Ascending aorta (tissue), 2 donors: Measurements from ENCODE around the gene PPP1R3F. TPM values are rescaled to one million over a fixed set of nuclear protein-coding genes. Genes with fewer than 3 reads are reported as not detected.
A peak's percentile ranks its signal among the peaks of the same experiment; 100 is the strongest.

Experiments used
- DNase-seq, 2 donors: peaks; one replicate each; pipeline ENCODE4 v3.0.0-alpha.2; 2019; ENCODE audit warnings: low spot score in 2 of 2
- H3K27ac ChIP-seq, 2 donors: fragments of 200-600 bp; sonication (generic); one replicate each; pipeline ENCODE4 v1.5.1; 2016 to 2017; ENCODE audit warnings: mild to moderate bottlenecking in 1 of 2
- H3K27me3 ChIP-seq: fragments of 200-600 bp; sonication (generic); one replicate; pipeline ENCODE4 v1.5.1; 2017
- H3K36me3 ChIP-seq, 2 donors: fragments of 200-600 bp; sonication (generic); one replicate each; pipeline ENCODE4 v1.5.1; 2016
- H3K4me1 ChIP-seq, 2 donors: fragments of 200-600 bp; sonication (generic); one replicate each; pipeline ENCODE4 v1.5.1; 2016 to 2017; ENCODE audit warnings: mild to moderate bottlenecking in 1 of 2
- H3K4me3 ChIP-seq, 2 donors: fragments of 200-600 bp; sonication (generic); one replicate each; pipeline ENCODE4 v1.5.1; 2016 to 2017; ENCODE audit warnings: mild to moderate bottlenecking in 1 of 2
- H3K9me3 ChIP-seq, 2 donors: fragments of 200-600 bp; sonication (generic); one replicate each; pipeline ENCODE4 v1.5.1; 2016
- CTCF ChIP-seq, 3 experiments: fragments of 200-600 bp in 2 of 3; fragments of 450-650 bp in 1 of 3; sonication (generic) in 2 of 3; IDR thresholded peaks; one replicate each; pipeline ENCODE4 v1.5.1; 2016 to 2019; ENCODE audit warnings: antibody characterized with exemption in 3 of 3, mild to moderate bottlenecking in 1 of 3, moderate library complexity in 1 of 3
- intact Hi-C: fragments of 100-400 bp; cut with DNase I; formaldehyde crosslinking; loops from one replicate; pipeline ENCODE4 v1.15.1; 2023
- total RNA-seq: library from RNA; depleted of rRNA; stranded (reverse); fragments of >200 nt; gene quantifications from one replicate; pipeline ENCODE4 v1.1.0, GENCODE V29; 2016

The PPP1R3F gene, protein sequence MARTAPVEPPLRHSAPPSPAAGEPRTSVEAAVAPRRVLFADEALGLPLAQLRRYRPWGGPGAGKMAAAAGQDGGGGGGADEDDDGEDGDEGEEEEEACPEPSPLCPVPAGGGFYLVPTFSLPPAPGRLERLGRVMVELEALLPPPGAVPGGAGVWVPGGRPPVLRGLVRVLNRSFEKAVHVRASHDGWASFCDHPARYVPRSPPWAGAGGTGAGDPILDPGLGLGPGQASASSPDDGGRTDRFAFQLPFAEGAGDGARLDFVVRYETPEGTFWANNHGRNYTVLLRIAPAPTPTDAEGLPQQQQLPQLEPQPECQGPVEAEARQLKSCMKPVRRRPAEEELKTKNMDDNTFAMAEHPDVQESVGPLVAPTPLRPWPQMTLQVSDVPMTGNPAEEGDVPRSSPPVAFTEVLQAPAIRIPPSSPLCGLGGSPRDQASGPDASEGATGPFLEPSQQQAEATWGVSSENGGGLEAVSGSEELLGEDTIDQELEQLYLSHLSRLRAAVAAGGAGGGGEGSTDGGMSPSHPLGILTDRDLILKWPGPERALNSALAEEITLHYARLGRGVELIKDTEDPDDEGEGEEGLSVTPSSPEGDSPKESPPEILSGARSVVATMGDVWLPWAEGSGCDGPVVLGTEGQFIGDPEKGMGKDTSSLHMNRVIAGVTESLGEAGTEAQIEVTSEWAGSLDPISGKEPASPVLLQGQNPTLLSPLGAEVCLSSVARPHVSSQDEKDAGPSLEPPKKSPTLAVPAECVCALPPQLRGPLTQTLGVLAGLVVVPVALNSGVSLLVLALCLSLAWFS
- total RNA-seq = 14.8 TPM

DNA sequence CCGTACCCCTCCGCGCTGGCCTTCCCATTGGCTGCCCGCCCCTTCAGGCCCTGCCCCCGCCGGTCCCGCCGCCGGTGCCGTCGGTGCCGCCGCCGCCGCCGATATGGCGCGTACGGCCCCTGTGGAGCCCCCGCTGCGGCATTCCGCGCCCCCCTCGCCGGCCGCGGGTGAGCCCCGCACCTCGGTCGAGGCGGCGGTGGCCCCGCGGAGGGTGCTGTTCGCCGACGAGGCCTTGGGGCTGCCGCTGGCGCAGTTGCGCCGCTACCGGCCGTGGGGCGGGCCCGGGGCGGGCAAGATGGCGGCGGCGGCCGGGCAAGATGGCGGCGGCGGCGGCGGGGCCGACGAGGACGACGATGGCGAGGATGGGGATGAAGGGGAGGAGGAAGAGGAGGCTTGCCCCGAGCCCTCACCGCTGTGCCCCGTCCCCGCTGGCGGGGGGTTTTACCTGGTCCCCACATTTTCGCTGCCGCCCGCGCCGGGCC is at the start of gene PPP1R3F:
Gene PPP1R3F, plus strand, starts transcription at position 27 of the 482 bp plus-strand sequence. Its CDS starts 77 bp downstream, at position 104.
- Histone ChIP-seq H3K9me3 (no peaks in the 10 kb centered on the region), H3K4me3 (peak within 1 kb of the TSS; percentile 60 to 93), H3K4me1 (peaks cover 0 to 2% of the 10 kb centered on the region in 2 donors), H3K36me3 (no peaks in the 10 kb centered on the region), H3K27ac (peak within 1 kb of the TSS; percentile 90 to 93), H3K27me3 (no peaks in the 10 kb centered on the region)
- DNase-seq = no peak
- intact Hi-C loops = loop anchor here (1.0 to 2.0 kb wide), 6 partner anchors 70 to 573 kb away; partner anchors contain the start of genes MAGIX, SUV39H1 and SYP
- no peak for TF ChIP-seq CTCF (IDR thresholded peaks at IDR 0.05)

GRCh38 chrX:49220100-49220499 is 49.5 kb upstream of the PPP1R3F start:
- no peaks in the 10 kb centered on the region for H3K4me1 ChIP-seq
- no peaks in the 10 kb centered on the region for H3K36me3 ChIP-seq
- no peaks in the 10 kb centered on the region for H3K27me3 ChIP-seq
- intact Hi-C loops = no loop called here
- DNase-seq = no peak
- H3K4me3 ChIP-seq = no peak overlapping the region
- TF ChIP-seq CTCF (IDR thresholded peaks at IDR 0.05) = no peak
- no peaks in the 10 kb centered on the region for H3K9me3 ChIP-seq
- no peak overlapping the region for H3K27ac ChIP-seq

DNA sequence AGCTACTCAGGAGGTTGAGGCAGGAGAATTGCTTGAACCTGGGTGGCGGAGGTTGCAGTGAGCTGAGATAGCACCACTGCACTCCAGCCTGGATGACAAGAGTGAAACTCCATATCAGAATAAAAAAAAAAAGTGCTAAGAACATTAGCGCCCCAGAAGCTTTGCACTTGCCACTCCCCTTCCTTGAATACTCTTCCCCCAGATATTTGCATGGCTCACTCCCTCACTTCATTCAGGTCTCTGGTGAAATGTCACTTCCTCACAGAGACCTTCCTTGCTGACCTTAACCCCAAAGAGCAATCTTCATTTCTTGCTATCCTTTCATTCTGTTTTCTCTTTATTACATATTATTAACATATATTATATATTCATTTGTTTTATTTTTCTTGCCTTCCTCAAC is 47.7 kb upstream of the PPP1R3F start:
- H3K4me3 ChIP-seq = no peak overlapping the region
- no peak for TF ChIP-seq CTCF (IDR thresholded peaks at IDR 0.05)
- no peak overlapping the region for H3K27ac ChIP-seq
- DNase-seq = no peak
- no peaks in the 10 kb centered on the region for H3K36me3 ChIP-seq
- intact Hi-C loops = no loop called here
- H3K4me1 ChIP-seq = no peaks in the 10 kb centered on the region
- no peaks in the 10 kb centered on the region for H3K9me3 ChIP-seq
- no peaks in the 10 kb centered on the region for H3K27me3 ChIP-seq

DNA sequence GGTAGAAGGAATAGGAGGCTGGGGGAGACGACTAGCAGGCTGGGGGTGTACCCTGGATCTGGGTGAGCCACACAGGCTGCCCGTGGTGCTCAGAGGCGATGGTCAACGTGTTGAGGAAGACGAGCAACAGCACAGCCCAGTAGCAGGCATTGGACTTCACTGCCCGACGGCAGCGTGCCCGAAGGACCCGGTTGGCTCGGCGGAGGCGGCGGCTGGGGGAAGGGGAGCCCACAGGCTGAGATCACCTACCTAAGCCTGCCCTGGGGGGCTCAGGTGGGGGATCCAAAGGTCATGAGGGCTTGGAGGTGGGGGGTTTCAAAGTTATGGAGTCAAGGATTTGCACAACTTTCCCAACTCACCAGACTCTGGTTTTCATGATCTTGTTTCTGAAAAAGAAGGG is 43.7 kb upstream of the PPP1R3F start:
- Histone ChIP-seq H3K27me3 (no peaks in the 10 kb centered on the region), H3K4me3 (no peak overlapping the region), H3K36me3 (no peaks in the 10 kb centered on the region), H3K27ac (no peak overlapping the region), H3K4me1 (no peaks in the 10 kb centered on the region), H3K9me3 (no peaks in the 10 kb centered on the region)
- intact Hi-C loops = no loop called here
- no peak for DNase-seq
- no peak for TF ChIP-seq CTCF (IDR thresholded peaks at IDR 0.05)

DNA sequence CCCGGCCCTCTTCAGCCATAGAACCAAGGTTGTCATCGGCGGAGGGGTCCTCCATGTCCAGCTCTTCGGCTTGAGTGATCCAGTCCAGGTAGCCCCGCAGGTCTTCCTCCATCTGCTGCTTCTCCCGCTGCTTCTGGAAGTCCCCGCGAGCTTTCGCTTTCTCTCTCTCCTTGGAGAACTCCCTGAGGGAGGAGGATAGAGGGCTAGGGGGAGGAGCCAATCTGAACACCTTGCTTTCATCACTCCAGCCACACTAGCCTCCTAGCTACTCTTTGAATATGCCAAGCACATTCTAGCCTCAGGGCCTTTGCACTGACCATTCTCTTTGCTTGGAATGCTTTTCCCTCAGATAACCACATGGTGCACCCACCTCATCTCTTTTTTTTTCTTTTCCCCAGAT is 42.6 kb upstream of the PPP1R3F start:
- Histone ChIP-seq H3K4me1 (no peaks in the 10 kb centered on the region), H3K36me3 (no peaks in the 10 kb centered on the region), H3K4me3 (no peak overlapping the region), H3K27me3 (no peaks in the 10 kb centered on the region), H3K9me3 (no peaks in the 10 kb centered on the region), H3K27ac (no peak overlapping the region)
- intact Hi-C loops = no loop called here
- no peak for TF ChIP-seq CTCF (IDR thresholded peaks at IDR 0.05)
- no peak for DNase-seq
